Posterior vena cava (tissue), 2 donors: ENCODE results near the gene CREG1. TPM values are rescaled to one million over a fixed set of nuclear protein-coding genes. Genes with fewer than 3 reads are reported as not detected.
"Not testable (repeated sequence)": the region's sequence is repeated elsewhere in the genome, so short reads cannot be mapped to it uniquely, and the experiment has no call there.

ENCODE experiments used
- DNase-seq: peaks from one replicate; pipeline ENCODE4 v3.0.0-alpha.2; 2020; ENCODE audit warnings: low spot score
- intact Hi-C, 2 donors: fragments of 100-400 bp; cut with DNase I; formaldehyde crosslinking; loops; one replicate each; pipeline versions ENCODE4 v1.14.1 to v1.14.2; 2022 to 2023
- long read RNA-seq, 2 donors: library from polyadenylated mRNA; unstranded; transcript quantifications; one replicate each; pipeline ENCODE4 v2.0.0, GENCODE V29; 2020 to 2021
- total RNA-seq, 2 donors: library from RNA; stranded (reverse); fragmentation: NEBNext Ultra II Directional; extraction: Animal tissue kit (Norgen Biotek cat#: 25700); gene quantifications; one replicate each; pipeline ENCODE4 v1.2.1, GENCODE V29; 2021
- donor health status: DM: yes; HTN: yes; CAD: no.
- donor health status: DM: yes; HTN: yes; CAD: no.

The CREG1 gene
- 100 to 1,000 TPM; 105 to 138 TPM for total RNA-seq
- long read RNA-seq, donor 1, transcript CREG1-201 (4 exons, 1,974 nt): major isoform, 136 of 142 reads
- long read RNA-seq, donor 1, partial matches to known transcripts: 2 of 142 reads
- long read RNA-seq, donor 1, other reads (novel, unspliced or antisense): 4 of 142 reads
- long read RNA-seq, donor 2, transcript CREG1-201 (4 exons, 1,974 nt): major isoform, 174 of 178 reads
- long read RNA-seq, donor 2, partial matches to known transcripts: 4 of 178 reads
- long read RNA-seq, donor 2, other reads (novel, unspliced or antisense): 0 of 178 reads

- intact Hi-C loops: no loop called here
- DNase-seq: peak; percentile 97
Measured at GRCh38 chr1:167553136-167554027, at the start of gene CREG1. Gene CREG1, minus strand, starts transcription at chr1:167553762.

DNA sequence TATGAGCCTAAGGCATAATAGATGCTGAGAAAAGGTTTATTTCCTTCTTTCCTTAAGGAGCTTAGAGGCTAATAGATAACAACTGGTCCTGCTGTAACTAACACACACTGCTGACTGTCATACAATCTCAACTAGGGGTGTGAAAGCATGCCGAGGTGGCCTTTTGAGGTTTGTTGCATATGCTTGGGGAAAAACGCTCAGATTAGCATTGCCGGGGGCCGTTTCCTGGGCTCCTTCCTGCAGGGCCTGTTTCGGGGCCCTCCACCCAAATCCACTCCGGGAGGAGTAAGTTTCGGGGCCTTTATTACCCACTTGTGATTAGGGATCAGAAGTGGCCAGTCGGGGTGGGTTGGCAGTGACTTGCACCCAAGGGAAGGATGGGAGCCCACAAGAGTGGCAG lies 49.3 kb upstream of the CREG1 start:
- intact Hi-C loops: loop anchor here (5.0 kb wide), 2 partner anchors 79 to 84 kb away; no protein-coding TSS in a partner anchor
- DNase-seq: no peak

DNA sequence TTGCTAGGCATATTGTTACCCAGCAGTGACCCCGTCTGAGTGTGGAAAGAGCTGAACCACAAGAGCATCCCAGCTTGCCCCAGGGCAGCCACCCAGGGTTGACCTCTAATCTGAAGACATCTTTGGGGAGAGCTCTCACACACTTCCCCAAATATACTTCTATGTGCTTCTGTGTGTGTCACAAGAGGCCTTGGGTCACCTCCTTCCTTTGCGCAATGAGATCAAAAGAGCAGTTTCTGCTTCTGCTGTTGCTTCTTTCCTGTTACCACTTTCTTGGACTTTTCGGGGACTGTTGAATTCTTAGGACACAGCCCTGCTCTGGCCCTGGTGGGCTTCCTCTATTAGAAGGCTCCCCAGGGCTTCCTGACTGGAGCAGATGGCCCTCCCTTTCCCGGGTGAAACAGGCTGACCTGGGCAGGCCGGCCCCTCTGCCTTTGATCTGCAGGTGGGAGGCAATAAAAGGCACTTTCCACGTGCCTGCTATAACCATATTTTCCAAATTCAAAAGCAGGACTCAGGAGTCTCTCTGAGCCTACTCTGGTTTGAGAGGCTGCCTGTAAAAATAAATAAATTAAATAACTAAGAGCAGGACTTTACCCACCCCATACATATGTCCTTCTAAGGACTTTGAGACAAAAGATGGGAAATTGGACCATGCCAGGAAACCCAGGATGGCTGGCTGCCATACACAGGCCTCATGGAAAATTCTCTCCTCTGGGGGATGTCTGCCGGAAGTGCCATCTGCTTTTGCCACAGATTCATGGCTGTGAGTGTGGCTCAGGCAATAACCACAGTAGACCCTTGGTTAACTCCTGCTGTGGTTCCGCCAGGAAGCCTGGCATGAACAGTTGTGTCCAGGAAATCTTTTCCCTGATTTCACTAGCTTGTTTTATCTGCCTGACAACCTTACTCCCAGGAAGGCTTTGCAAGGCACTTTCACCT lies 48.2 kb upstream of the CREG1 start:
- DNase-seq: peak; percentile 87
- intact Hi-C loops: loop anchor here (5.0 kb wide), 2 partner anchors 81 to 86 kb away; no protein-coding TSS in a partner anchor

- no peak for DNase-seq
- intact Hi-C loops: loop anchor here (5.0 kb wide), 2 partner anchors 82 to 87 kb away; no protein-coding TSS in a partner anchor
Measured at GRCh38 chr1:167599957-167600581, 46.5 kb upstream of the CREG1 start.

- no peak for DNase-seq
- intact Hi-C loops: no loop called here
Measured at GRCh38 chr1:167594822-167595221, 41.3 kb upstream of the CREG1 start.

DNA sequence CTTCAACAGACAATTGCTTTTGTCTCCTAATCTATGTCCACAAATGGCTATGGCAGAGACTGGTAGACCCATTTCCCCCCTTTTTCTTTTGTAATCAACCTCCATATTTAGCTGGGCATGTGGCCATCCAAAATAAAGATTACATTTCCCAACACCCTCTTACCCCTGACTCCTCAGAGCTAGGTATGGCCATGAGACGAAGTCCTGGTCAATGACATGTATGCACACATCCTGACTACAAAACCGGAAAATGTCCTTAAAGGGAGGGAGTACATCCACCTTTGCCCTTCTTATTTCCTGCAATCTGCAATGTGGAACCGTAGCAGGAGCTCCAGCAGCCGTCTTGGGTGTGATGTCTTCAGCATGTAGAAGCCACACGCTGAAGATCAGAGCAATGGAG lies 40.3 kb upstream of the CREG1 start:
- intact Hi-C loops: no loop called here

DNA sequence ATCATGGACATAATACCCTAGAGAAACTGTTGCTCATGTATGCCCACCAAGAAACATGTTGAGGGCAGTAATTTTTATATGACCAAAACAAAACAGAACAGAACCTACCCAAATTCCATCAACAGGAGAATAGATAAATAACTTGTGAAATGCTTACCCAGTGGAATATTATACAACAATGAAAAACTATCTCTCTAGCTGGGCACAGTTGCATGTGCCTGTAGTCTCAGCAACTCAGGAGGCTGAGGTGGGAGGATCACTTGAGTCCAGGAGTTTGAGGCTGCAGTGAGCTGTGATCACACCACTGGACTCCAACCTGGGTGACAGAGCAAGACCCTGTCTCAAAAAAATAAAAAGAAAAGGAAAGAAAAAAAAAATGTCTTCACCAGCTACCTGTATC lies 38.9 kb upstream of the CREG1 start:
- no peak for DNase-seq
- intact Hi-C loops: no loop called here

More for the DNA sequence above, 40.3 kb upstream of the CREG1 start:
- DNase-seq: no peak

GRCh38 chr1:167588361-167588760 lies 34.8 kb upstream of the CREG1 start:
- DNase-seq: no peak
- intact Hi-C loops: no loop called here

DNA sequence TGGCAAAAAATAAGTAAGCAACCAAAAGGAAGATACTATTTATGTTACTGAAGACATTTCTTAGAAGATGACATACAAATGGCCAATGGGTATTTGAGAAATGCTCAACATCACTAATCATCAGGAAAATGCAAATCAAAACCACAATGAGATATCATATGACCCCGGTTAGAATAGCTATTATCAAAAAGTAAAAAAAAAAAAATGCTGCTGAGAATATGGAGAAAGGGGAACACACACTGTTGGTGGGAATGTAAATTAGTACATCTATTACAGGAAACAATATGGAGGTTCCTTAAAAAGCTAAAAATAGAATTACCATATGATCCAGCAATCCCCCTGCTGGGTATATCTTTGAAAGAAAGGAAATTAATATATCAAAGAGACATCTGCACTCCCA lies 34.3 kb upstream of the CREG1 start:
- intact Hi-C loops: no loop called here
- no peak for DNase-seq

- no peak for DNase-seq
- intact Hi-C loops: no loop called here
Measured at GRCh38 chr1:167587342-167587741, 33.8 kb upstream of the CREG1 start.

- intact Hi-C loops: no loop called here
- DNase-seq: no peak
Measured at GRCh38 chr1:167584581-167584980, 31.0 kb upstream of the CREG1 start.

GRCh38 chr1:167582722-167583121 lies 29.2 kb upstream of the CREG1 start:
- no peak for DNase-seq
- intact Hi-C loops: no loop called here

DNA sequence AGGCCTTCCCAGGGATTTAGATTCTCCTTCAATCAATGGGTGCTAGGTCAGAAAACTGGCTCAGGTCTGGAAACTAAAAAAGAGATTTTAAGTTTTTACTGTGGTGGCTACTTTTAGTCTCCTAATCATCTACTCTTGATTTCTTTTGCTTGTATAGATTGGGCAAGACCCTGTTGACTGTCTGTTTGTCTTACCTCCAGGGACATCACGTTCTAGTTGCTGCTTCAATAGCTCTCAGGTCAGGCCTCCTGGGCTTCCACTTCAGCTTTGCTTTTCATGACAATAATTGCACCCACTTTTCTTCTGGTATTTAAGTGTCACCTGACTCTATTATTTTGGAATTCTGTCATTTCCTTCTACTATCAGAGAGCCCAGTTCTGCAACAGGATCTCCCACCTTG lies 28.5 kb upstream of the CREG1 start:
- intact Hi-C loops: no loop called here
- no peak for DNase-seq

DNA sequence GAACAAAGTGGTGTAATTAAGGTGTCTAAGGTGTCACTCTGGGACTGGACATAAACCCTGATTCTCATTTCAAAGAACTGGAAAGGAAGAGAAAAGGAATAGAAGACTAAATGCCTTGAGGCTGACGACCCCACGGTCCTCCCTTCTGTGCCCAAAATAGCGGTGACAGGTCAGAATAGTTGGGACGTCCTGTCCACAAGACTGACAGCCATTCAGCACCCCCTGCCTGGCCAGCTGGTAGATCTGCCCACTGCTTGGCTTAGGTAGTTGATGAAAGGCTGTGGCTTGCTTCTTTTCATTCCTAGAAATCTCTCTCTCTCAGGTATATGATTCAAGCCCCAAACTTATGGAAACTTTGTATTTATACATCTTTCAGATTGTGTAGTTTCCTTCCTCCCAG lies 26.4 kb upstream of the CREG1 start:
- no peak for DNase-seq
- intact Hi-C loops: no loop called here

DNA sequence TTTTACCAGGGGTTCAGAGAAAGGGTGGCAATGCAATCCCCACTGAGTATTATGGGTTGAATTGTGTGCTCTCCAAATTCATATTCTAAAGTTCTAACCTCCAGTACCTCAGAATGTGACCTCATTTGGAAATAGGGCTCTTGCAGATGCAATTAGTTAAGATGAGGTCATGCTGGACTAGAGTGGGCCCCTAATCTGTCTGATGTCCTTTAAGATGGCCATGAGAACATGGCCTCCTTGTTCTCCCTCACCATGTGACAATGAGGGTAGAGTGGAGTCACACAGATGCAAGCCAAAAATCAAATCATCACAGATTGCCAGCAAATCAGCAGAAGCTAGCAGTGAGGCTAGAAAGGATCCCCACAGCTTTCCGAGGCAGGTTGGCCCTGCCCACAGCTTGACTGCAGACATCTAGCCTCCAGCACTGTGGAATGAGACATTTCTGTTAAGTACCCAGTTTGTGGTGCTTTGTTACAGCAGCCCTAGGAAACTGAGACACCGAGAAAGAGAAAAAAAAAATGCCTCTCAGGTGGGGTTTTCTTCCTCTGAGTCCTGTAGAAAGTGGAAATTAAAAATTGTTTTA lies 25.5 kb upstream of the CREG1 start:
- DNase-seq: no peak
- intact Hi-C loops: no loop called here

DNA sequence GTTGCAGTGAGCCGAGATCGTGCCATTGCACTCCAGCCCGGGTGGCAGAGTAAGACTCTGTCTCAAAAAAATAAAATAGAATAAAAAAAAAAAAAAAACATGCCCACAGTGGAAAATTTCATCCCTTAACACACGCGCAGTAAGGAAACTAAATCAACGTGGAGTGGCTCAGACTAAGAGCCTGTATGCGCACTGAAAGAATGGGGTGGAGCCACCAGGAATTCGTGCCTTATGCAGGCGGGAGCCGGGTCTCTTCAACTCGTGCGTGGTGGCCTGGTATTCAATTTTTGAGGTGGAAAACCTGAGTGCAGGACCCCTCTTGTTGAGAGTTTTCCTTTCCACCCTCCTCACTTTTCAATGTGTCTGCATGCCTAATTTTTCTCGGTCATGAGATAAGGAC lies 22.1 kb upstream of the CREG1 start:
- no peak for DNase-seq
- intact Hi-C loops: no loop called here

DNA sequence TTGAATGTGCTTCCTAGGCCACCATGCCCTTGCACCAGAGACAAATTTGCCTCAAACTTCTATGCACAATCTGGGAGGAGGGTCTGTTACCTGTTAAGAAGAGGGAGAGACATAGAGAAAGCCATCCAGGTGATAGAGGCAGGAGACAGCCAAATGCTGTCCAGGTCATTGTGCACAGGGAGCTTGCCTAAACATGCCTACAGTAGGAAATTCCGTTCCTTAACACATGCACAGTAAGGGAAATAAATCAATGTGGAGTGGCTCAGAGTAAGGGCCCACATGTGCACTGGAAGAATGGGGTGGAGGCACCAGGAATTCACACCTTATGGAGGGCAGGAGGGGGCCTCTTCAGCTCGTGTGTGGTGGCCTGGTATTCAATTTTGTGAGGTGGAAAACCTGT lies 19.5 kb upstream of the CREG1 start:
- intact Hi-C loops: no loop called here
- no peak for DNase-seq

DNA sequence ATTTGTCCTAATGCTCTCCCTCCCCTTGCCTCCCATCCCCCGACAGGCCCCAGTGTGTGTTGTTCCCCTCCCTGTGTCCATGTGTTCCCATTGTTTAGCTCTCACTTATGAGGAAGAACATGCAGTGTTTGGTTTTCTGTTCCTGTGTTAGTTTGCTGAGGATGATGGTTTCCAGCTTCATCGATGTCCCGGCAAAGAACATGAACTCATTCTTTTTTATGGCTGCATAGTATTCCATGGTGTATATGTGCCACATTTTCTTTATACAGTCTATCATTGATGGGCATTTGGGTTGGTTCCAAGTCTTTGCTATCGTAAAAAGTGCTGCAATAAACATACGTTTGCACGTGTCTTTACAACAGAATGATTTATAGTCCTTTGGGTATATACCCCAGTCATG lies 17.1 kb upstream of the CREG1 start:
- DNase-seq, intact Hi-C loops: not testable (repeated sequence)

- no peak for DNase-seq
- intact Hi-C loops: no loop called here
Measured at GRCh38 chr1:167567663-167568062, 14.1 kb upstream of the CREG1 start.
